T-helper 17 cell (primary cell): ENCODE results near the gene MEX3B. TPM values are rescaled to one million over a fixed set of nuclear protein-coding genes. Genes with fewer than 3 reads are reported as not detected.
"Not testable (repeated sequence)": the region's sequence is repeated elsewhere in the genome, so short reads cannot be mapped to it uniquely, and the experiment has no call there.

Experiments
- ATAC-seq: fragments of 150-1000 bp; cut with Tn5 transposase; 2 replicates; pipeline ENCODE4 v1.10.0; 2021; ENCODE audit warnings: mild to moderate bottlenecking, moderate library complexity
- DNase-seq, 3 donors: peaks; one replicate each; pipeline versions ENCODE4 v3.0.0 to v3.0.0-alpha.2; 2020 to 2021
- H3K9me3 ChIP-seq: one replicate; pipeline ENCODE4 v1.7.0; 2013; ENCODE audit warnings: low read length, mild to moderate bottlenecking; ENCODE audit not compliant: control insufficient read depth, poor library complexity, severe bottlenecking
- H3K27ac Mint-ChIP-seq: one replicate; pipeline ENCODE4 v1.8.0; 2022; ENCODE audit warnings: mild to moderate bottlenecking, moderate library complexity, mixed read lengths
- H3K27me3 Mint-ChIP-seq: one replicate; pipeline ENCODE4 v1.8.0; 2022; ENCODE audit warnings: mixed read lengths
- H3K36me3 Mint-ChIP-seq: one replicate; pipeline ENCODE4 v1.8.0; 2022; ENCODE audit warnings: low read depth, mixed read lengths
- H3K4me1 Mint-ChIP-seq: one replicate; pipeline ENCODE4 v1.8.0; 2022; ENCODE audit warnings: mild to moderate bottlenecking, mixed read lengths
- H3K4me3 Mint-ChIP-seq: one replicate; pipeline ENCODE4 v1.8.0; 2022; ENCODE audit warnings: mild to moderate bottlenecking, moderate library complexity, mixed read lengths
- total RNA-seq, 4 donors: library from RNA in 2 of 4; stranded (reverse) in 2 of 4; gene quantifications; one replicate each; pipeline ENCODE4 v1.2.3 and lab custom pipeline; 2022 to 2026

Gene MEX3B
- total RNA-seq, 2 donors from 2014 or later = 0.87 to 1.4 TPM

- H3K36me3 Mint-ChIP-seq = no peaks in the 10 kb centered on the region
- no peaks in the 10 kb centered on the region for H3K9me3 ChIP-seq
- H3K27ac Mint-ChIP-seq = no peak overlapping the region
- peaks cover 4% of the 10 kb centered on the region for H3K27me3 Mint-ChIP-seq
- H3K4me3 Mint-ChIP-seq = peak overlapping the region; percentile 91
- peaks cover 13% of the 10 kb centered on the region for H3K4me1 Mint-ChIP-seq
- DNase-seq (peak in 1 of 3 donors; percentile 16), ATAC-seq (no peak)
Observed at GRCh38 chr15:82044373-82045178, 1.2 kb downstream of the MEX3B start.

GRCh38 chr15:82043796-82044372 is 1.9 kb downstream of the MEX3B start:
- Mint-ChIP-seq H3K4me1 (peaks cover 13% of the 10 kb centered on the region), H3K4me3 (peak overlapping the region; percentile 91), H3K27me3 (peaks cover 3% of the 10 kb centered on the region), H3K27ac (no peak overlapping the region), H3K36me3 (no peaks in the 10 kb centered on the region)
- DNase-seq (no peak), ATAC-seq (no peak)
- no peaks in the 10 kb centered on the region for H3K9me3 ChIP-seq

- Mint-ChIP-seq H3K27me3 (peaks cover 10% of the 10 kb centered on the region), H3K4me3 (peak overlapping the region; percentile 68), H3K4me1 (peaks cover 13% of the 10 kb centered on the region), H3K27ac (no peak overlapping the region), H3K36me3 (no peaks in the 10 kb centered on the region)
- no peaks in the 10 kb centered on the region for H3K9me3 ChIP-seq
- ATAC-seq (no peak), DNase-seq (no peak)
Observed at GRCh38 chr15:82043130-82043673, 2.6 kb downstream of the MEX3B start.

GRCh38 chr15:82040862-82041261 is 5.0 kb downstream of the MEX3B start:
- Mint-ChIP-seq H3K4me3 (no peak overlapping the region), H3K27me3 (peaks cover 18% of the 10 kb centered on the region), H3K4me1 (peaks cover 9% of the 10 kb centered on the region), H3K27ac (no peak overlapping the region), H3K36me3 (no peaks in the 10 kb centered on the region)
- DNase-seq (no peak), ATAC-seq (no peak)
- H3K9me3 ChIP-seq = no peaks in the 10 kb centered on the region

GRCh38 chr15:82040390-82040789 is 5.4 kb downstream of the MEX3B start:
- Mint-ChIP-seq H3K4me1 (peaks cover 9% of the 10 kb centered on the region), H3K36me3 (no peaks in the 10 kb centered on the region), H3K27me3 (peaks cover 18% of the 10 kb centered on the region), H3K27ac (no peak overlapping the region), H3K4me3 (no peak overlapping the region)
- no peak for DNase-seq
- no peaks in the 10 kb centered on the region for H3K9me3 ChIP-seq
- ATAC-seq = no peak

GRCh38 chr15:82039871-82040270 is 5.9 kb downstream of the MEX3B start:
- H3K9me3 ChIP-seq = no peaks in the 10 kb centered on the region
- ATAC-seq = no peak
- Mint-ChIP-seq H3K27ac (no peak overlapping the region), H3K4me3 (no peak overlapping the region), H3K27me3 (peaks cover 18% of the 10 kb centered on the region), H3K36me3 (no peaks in the 10 kb centered on the region), H3K4me1 (peaks cover 5% of the 10 kb centered on the region)
- no peak for DNase-seq

GRCh38 chr15:82036461-82036860 is 9.4 kb downstream of the MEX3B start:
- DNase-seq (no peak), ATAC-seq (no peak)
- H3K9me3 ChIP-seq = no peaks in the 10 kb centered on the region
- H3K27me3 Mint-ChIP-seq = peaks cover 34% of the 10 kb centered on the region
- no peak overlapping the region for H3K27ac Mint-ChIP-seq
- no peaks in the 10 kb centered on the region for H3K36me3 Mint-ChIP-seq
- no peaks in the 10 kb centered on the region for H3K4me1 Mint-ChIP-seq
- H3K4me3 Mint-ChIP-seq = no peak overlapping the region

- Mint-ChIP-seq H3K4me1 (no peaks in the 10 kb centered on the region), H3K27ac (no peak overlapping the region), H3K36me3 (no peaks in the 10 kb centered on the region), H3K4me3 (no peak overlapping the region), H3K27me3 (peaks cover 40% of the 10 kb centered on the region)
- ATAC-seq = no peak
- H3K9me3 ChIP-seq = no peaks in the 10 kb centered on the region
- DNase-seq = no peak
Observed at GRCh38 chr15:82031871-82032270, 13.9 kb downstream of the MEX3B start.

- H3K4me3 Mint-ChIP-seq = no peak overlapping the region
- no peak overlapping the region for H3K27ac Mint-ChIP-seq
- DNase-seq = no peak
- H3K4me1 Mint-ChIP-seq = no peaks in the 10 kb centered on the region
- no peak for ATAC-seq
- no peaks in the 10 kb centered on the region for H3K9me3 ChIP-seq
- H3K27me3 Mint-ChIP-seq = peaks cover 35% of the 10 kb centered on the region
- H3K36me3 Mint-ChIP-seq = no peaks in the 10 kb centered on the region
Observed at GRCh38 chr15:82030176-82030575, 15.6 kb downstream of the MEX3B start.

- not testable (repeated sequence) for H3K9me3 ChIP-seq, H3K27ac Mint-ChIP-seq, H3K4me3 Mint-ChIP-seq, ATAC-seq, DNase-seq, H3K36me3 Mint-ChIP-seq, H3K4me1 Mint-ChIP-seq
- H3K27me3 Mint-ChIP-seq = peaks cover 34% of the 10 kb centered on the region
Observed at GRCh38 chr15:82028163-82028562, 17.7 kb downstream of the MEX3B start.

GRCh38 chr15:82021992-82022391 is 23.8 kb downstream of the MEX3B start:
- Mint-ChIP-seq H3K36me3 (no peaks in the 10 kb centered on the region), H3K27ac (no peak overlapping the region), H3K4me3 (no peak overlapping the region), H3K4me1 (peaks cover 4% of the 10 kb centered on the region), H3K27me3 (peaks cover 38% of the 10 kb centered on the region)
- no peaks in the 10 kb centered on the region for H3K9me3 ChIP-seq
- ATAC-seq (no peak), DNase-seq (no peak)

- no peaks in the 10 kb centered on the region for H3K9me3 ChIP-seq
- peaks cover 4% of the 10 kb centered on the region for H3K4me1 Mint-ChIP-seq
- DNase-seq (no peak), ATAC-seq (no peak)
- H3K27me3 Mint-ChIP-seq = peaks cover 49% of the 10 kb centered on the region
- H3K27ac Mint-ChIP-seq = no peak overlapping the region
- peaks cover 5% of the 10 kb centered on the region for H3K36me3 Mint-ChIP-seq
- no peak overlapping the region for H3K4me3 Mint-ChIP-seq
Observed at GRCh38 chr15:82020625-82021394, 25.0 kb downstream of the MEX3B start.

GRCh38 chr15:82018201-82018600 is 27.6 kb downstream of the MEX3B start:
- DNase-seq = no peak
- peaks cover 74% of the 10 kb centered on the region for H3K27me3 Mint-ChIP-seq
- H3K36me3 Mint-ChIP-seq = peaks cover 5% of the 10 kb centered on the region
- H3K9me3 ChIP-seq = no peaks in the 10 kb centered on the region
- peaks cover 4% of the 10 kb centered on the region for H3K4me1 Mint-ChIP-seq
- ATAC-seq = no peak
- H3K4me3 Mint-ChIP-seq = no peak overlapping the region
- no peak overlapping the region for H3K27ac Mint-ChIP-seq
